Mononuclear cell (primary cell): ENCODE measurements around the gene IGF2R. TPM values are rescaled to one million over a fixed set of nuclear protein-coding genes. Genes with fewer than 3 reads are reported as not detected.
"Not testable (repeated sequence)": the region's sequence is repeated elsewhere in the genome, so short reads cannot be mapped to it uniquely, and the experiment has no call there.

ENCODE experiments used
- H3K27me3 ChIP-seq: 2 replicates; pipeline ENCODE4 v1.6.0; 2011; ENCODE audit warnings: low read length, control low read depth; ENCODE audit not compliant: insufficient read depth
- H3K4me1 ChIP-seq: 2 replicates; pipeline ENCODE4 v1.5.1; 2011; ENCODE audit warnings: mild to moderate bottlenecking, low read length, control low read depth; ENCODE audit not compliant: insufficient read depth
- H3K4me3 ChIP-seq: 2 replicates; pipeline ENCODE4 v1.5.1; 2011; ENCODE audit warnings: mild to moderate bottlenecking, low read length, moderate library complexity
- H3K9me3 ChIP-seq: 2 replicates; pipeline ENCODE4 v1.5.1; 2011; ENCODE audit warnings: low read depth, mild to moderate bottlenecking, control low read depth, low read length
- total RNA-seq: library from RNA; depleted of rRNA; stranded (reverse); fragments of >200 nt; gene quantifications from one replicate; pipeline ENCODE4 v1.2.3, GENCODE V29; 2012

The IGF2R gene
- total RNA-seq, 1 donor, result 49.3 TPM

GRCh38 chr6:160130729-160131484 is 162.0 kb downstream of the IGF2R start:
- H3K4me3 ChIP-seq, result no peak overlapping the region
- no peaks in the 10 kb centered on the region for H3K4me1 ChIP-seq
- H3K9me3 ChIP-seq, result no peaks in the 10 kb centered on the region
- H3K27me3 ChIP-seq, result no peaks in the 10 kb centered on the region

GRCh38 chr6:160131636-160132296 is 162.9 kb downstream of the IGF2R start:
- no peak overlapping the region for H3K4me3 ChIP-seq
- no peaks in the 10 kb centered on the region for H3K9me3 ChIP-seq
- H3K27me3 ChIP-seq, result no peaks in the 10 kb centered on the region
- H3K4me1 ChIP-seq, result no peaks in the 10 kb centered on the region

GRCh38 chr6:160132297-160132637 is 163.4 kb downstream of the IGF2R start:
- Histone ChIP-seq H3K9me3 (no peaks in the 10 kb centered on the region), H3K4me3 (no peak overlapping the region), H3K27me3 (no peaks in the 10 kb centered on the region), H3K4me1 (no peaks in the 10 kb centered on the region)

GRCh38 chr6:160132776-160133338 is 164.0 kb downstream of the IGF2R start:
- Histone ChIP-seq H3K27me3 (no peaks in the 10 kb centered on the region), H3K4me3 (no peak overlapping the region), H3K9me3 (no peaks in the 10 kb centered on the region), H3K4me1 (no peaks in the 10 kb centered on the region)

- H3K4me1 ChIP-seq, result no peaks in the 10 kb centered on the region
- H3K4me3 ChIP-seq, result no peak overlapping the region
- H3K9me3 ChIP-seq, result no peaks in the 10 kb centered on the region
- no peaks in the 10 kb centered on the region for H3K27me3 ChIP-seq
Observed at GRCh38 chr6:160133441-160134336, 164.8 kb downstream of the IGF2R start.

- not testable (repeated sequence) for H3K4me1 ChIP-seq, H3K9me3 ChIP-seq, H3K4me3 ChIP-seq, H3K27me3 ChIP-seq
Observed at GRCh38 chr6:160134337-160134751, 165.5 kb downstream of the IGF2R start.

- Histone ChIP-seq H3K4me1 (no peaks in the 10 kb centered on the region), H3K4me3 (no peak overlapping the region), H3K9me3 (no peaks in the 10 kb centered on the region), H3K27me3 (no peaks in the 10 kb centered on the region)
Observed at GRCh38 chr6:160134779-160135547, 166.1 kb downstream of the IGF2R start.

- Histone ChIP-seq H3K4me1 (no peaks in the 10 kb centered on the region), H3K27me3 (no peaks in the 10 kb centered on the region), H3K9me3 (no peaks in the 10 kb centered on the region), H3K4me3 (no peak overlapping the region)
Observed at GRCh38 chr6:160135907-160136655, 167.2 kb downstream of the IGF2R start.

GRCh38 chr6:160137130-160137988 is 168.5 kb downstream of the IGF2R start:
- Histone ChIP-seq H3K4me3 (no peak overlapping the region), H3K9me3 (no peaks in the 10 kb centered on the region), H3K4me1 (no peaks in the 10 kb centered on the region), H3K27me3 (no peaks in the 10 kb centered on the region)

- H3K27me3 ChIP-seq, result no peaks in the 10 kb centered on the region
- H3K4me1 ChIP-seq, result no peaks in the 10 kb centered on the region
- H3K4me3 ChIP-seq, result no peak overlapping the region
- no peaks in the 10 kb centered on the region for H3K9me3 ChIP-seq
Observed at GRCh38 chr6:160137989-160138835, 169.3 kb downstream of the IGF2R start.

- Histone ChIP-seq H3K27me3 (no peaks in the 10 kb centered on the region), H3K9me3 (no peaks in the 10 kb centered on the region), H3K4me1 (no peaks in the 10 kb centered on the region), H3K4me3 (no peak overlapping the region)
Observed at GRCh38 chr6:160138839-160139419, 170.0 kb downstream of the IGF2R start.

- no peak overlapping the region for H3K4me3 ChIP-seq
- no peaks in the 10 kb centered on the region for H3K4me1 ChIP-seq
- H3K9me3 ChIP-seq, result no peaks in the 10 kb centered on the region
- no peaks in the 10 kb centered on the region for H3K27me3 ChIP-seq
Observed at GRCh38 chr6:160139420-160139851, 170.6 kb downstream of the IGF2R start.
